Panc1 (cell line): Measurements from ENCODE around the gene TUBA1A. TPM values are rescaled to one million over a fixed set of nuclear protein-coding genes. Genes with fewer than 3 reads are reported as not detected.

ENCODE experiments used
- ATAC-seq: fragments of 200-7000 bp; cut with Tn5 transposase; 2 replicates; pipeline ENCODE4 v1.9.1; 2020; ENCODE audit warnings: mild to moderate bottlenecking, moderate library complexity
- BruUV-seq: library from RNA; stranded (reverse); fragments of 400-500 nt; replicated peaks from 2 replicates; lab custom pipeline; 2021; lab: Mats Ljungman, UMichigan
- CTCF ChIA-PET: fragments of 300-600 bp; sonication (Branson Sonifier 250); formaldehyde crosslinking; loops from one replicate; lab custom pipeline; 2022; ENCODE audit warnings: antibody characterized with exemption; lab: Charles Lee
- POLR2A ChIA-PET: fragments of 300-600 bp; sonication (Branson Sonifier 250); formaldehyde crosslinking; loops from one replicate; lab custom pipeline; 2022; ENCODE audit warnings: antibody characterized with exemption; lab: Charles Lee
- DNase-seq: peaks from one replicate; pipeline ENCODE4 v3.0.0-alpha.2; 2010; ENCODE audit warnings: low read depth, low spot score
- H3K27ac ChIP-seq: 2 replicates; pipeline ENCODE4 v1.5.1; 2011; ENCODE audit warnings: mild to moderate bottlenecking, low read length, inconsistent platforms
- H3K27me3 ChIP-seq: fragments of 200-500 bp; sonication (Bioruptor generic); 2 replicates; pipeline ENCODE4 v1.6.0; 2014; ENCODE audit warnings: low read length, inconsistent platforms; ENCODE audit not compliant: control insufficient read depth, insufficient read depth
- H3K36me3 ChIP-seq: fragments of 200-500 bp; sonication (Bioruptor generic); 2 replicates; pipeline ENCODE4 v1.5.1; 2014; ENCODE audit warnings: inconsistent platforms, mild to moderate bottlenecking, low read length, moderate library complexity; ENCODE audit not compliant: control insufficient read depth, insufficient read depth
- H3K4me1 ChIP-seq: 2 replicates; pipeline ENCODE4 v1.5.1; 2011; ENCODE audit warnings: inconsistent platforms, mild to moderate bottlenecking, low read length, moderate library complexity; ENCODE audit not compliant: control insufficient read depth, insufficient read depth
- H3K4me3 ChIP-seq, 2 experiments: 2 replicates each; pipeline ENCODE4 v1.5.1; 2011 to 2012; ENCODE audit warnings: low read depth in 2 of 2, low read length in 2 of 2, mild to moderate bottlenecking in 2 of 2, inconsistent platforms in 1 of 2, moderate library complexity in 1 of 2
- H3K9me3 ChIP-seq: fragments of 200-500 bp; sonication (Bioruptor generic); 2 replicates; pipeline ENCODE4 v1.5.1; 2014; ENCODE audit warnings: low read depth, mild to moderate bottlenecking, inconsistent platforms, low read length, moderate library complexity; ENCODE audit not compliant: control insufficient read depth, insufficient read depth
- CTCF ChIP-seq: fragments of 450-650 bp; IDR thresholded peaks from 2 replicates; pipeline ENCODE4 v1.5.1; 2017; ENCODE audit warnings: mild to moderate bottlenecking
- POLR2AphosphoS5 ChIP-seq: IDR thresholded peaks from 2 replicates; pipeline ENCODE4 v1.6.1; 2012; ENCODE audit warnings: mild to moderate bottlenecking, low read depth, low read length, moderate library complexity
- SIN3A ChIP-seq: IDR thresholded peaks from 2 replicates; pipeline ENCODE4 v1.6.1; 2012; ENCODE audit warnings: low read depth, mild to moderate bottlenecking, low read length, moderate library complexity, borderline replicate concordance; ENCODE audit not compliant: insufficient read depth
- TCF7L2 ChIP-seq: IDR thresholded peaks from 2 replicates; pipeline ENCODE4 v1.6.1; 2011; ENCODE audit warnings: mild to moderate bottlenecking, low read depth, low read length, inconsistent platforms
- in situ Hi-C: cut with HindIII; loops from 2 replicates; pipeline ENCODE4 v1.10.0; 2016; ENCODE audit warnings: low sequenced_read_pairs, low pct_unique_long_range_greater_than_20kb
- intact Hi-C: fragments of 100-400 bp; cut with micrococcal nuclease; formaldehyde crosslinking; loops from one replicate; pipeline ENCODE4 v1.10.0; 2022; ENCODE audit not compliant: unreplicated experiment
- total RNA-seq: library from RNA; stranded (reverse); gene quantifications from one replicate; pipeline ENCODE4 v1.2.1, GENCODE V29; 2021; ENCODE audit not compliant: unreplicated experiment
- TF ChIP-seq, protein P1 (sequence below), 2 experiments: IDR thresholded peaks; 2 replicates each; pipeline ENCODE4 v1.6.1; 2011 to 2012; ENCODE audit warnings: low read depth in 2 of 2, control low read depth in 1 of 2, low read length in 1 of 2, mild to moderate bottlenecking in 1 of 2, moderate library complexity in 1 of 2; ENCODE audit not compliant: insufficient read depth in 1 of 2

Gene TUBA1A
- total RNA-seq, 1 experiment from 2014 or later: 133 TPM

- H3K27me3 ChIP-seq: no peaks in the 10 kb centered on the region
- no peak for TF ChIP-seq CTCF
- TF ChIP-seq, protein P1, sequence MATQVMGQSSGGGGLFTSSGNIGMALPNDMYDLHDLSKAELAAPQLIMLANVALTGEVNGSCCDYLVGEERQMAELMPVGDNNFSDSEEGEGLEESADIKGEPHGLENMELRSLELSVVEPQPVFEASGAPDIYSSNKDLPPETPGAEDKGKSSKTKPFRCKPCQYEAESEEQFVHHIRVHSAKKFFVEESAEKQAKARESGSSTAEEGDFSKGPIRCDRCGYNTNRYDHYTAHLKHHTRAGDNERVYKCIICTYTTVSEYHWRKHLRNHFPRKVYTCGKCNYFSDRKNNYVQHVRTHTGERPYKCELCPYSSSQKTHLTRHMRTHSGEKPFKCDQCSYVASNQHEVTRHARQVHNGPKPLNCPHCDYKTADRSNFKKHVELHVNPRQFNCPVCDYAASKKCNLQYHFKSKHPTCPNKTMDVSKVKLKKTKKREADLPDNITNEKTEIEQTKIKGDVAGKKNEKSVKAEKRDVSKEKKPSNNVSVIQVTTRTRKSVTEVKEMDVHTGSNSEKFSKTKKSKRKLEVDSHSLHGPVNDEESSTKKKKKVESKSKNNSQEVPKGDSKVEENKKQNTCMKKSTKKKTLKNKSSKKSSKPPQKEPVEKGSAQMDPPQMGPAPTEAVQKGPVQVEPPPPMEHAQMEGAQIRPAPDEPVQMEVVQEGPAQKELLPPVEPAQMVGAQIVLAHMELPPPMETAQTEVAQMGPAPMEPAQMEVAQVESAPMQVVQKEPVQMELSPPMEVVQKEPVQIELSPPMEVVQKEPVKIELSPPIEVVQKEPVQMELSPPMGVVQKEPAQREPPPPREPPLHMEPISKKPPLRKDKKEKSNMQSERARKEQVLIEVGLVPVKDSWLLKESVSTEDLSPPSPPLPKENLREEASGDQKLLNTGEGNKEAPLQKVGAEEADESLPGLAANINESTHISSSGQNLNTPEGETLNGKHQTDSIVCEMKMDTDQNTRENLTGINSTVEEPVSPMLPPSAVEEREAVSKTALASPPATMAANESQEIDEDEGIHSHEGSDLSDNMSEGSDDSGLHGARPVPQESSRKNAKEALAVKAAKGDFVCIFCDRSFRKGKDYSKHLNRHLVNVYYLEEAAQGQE (IDR thresholded peaks at IDR 0.05; ENCODE audit: insufficient read depth in 1 of 2, low read depth in 2 of 2, low read length in 1 of 2): no peak
- TF ChIP-seq POLR2AphosphoS5: no peak
- TF ChIP-seq SIN3A: no peak
- ChIA-PET CTCF (no interaction called here), POLR2A (no interaction called here)
- H3K36me3 ChIP-seq: no peaks in the 10 kb centered on the region
- intact Hi-C loops: loop anchor here (10.0 kb wide), 1 partner anchor 97 kb away; the partner anchor contains the start of gene TUBA1B
- in situ Hi-C loops: no loop called here
- H3K4me1 ChIP-seq: peaks cover 4% of the 10 kb centered on the region; the same call in 1 of the 2 replicates
- no peak for ATAC-seq
- DNase-seq: no peak
- H3K27ac ChIP-seq: no peak overlapping the region
- no peaks in the 10 kb centered on the region for H3K9me3 ChIP-seq
- no peak overlapping the region for H3K4me3 ChIP-seq
- no TSS peak for BruUV-seq
These were observed 43.2 kb upstream of the TUBA1A start for GRCh38 chr12:49231878-49232655.

DNA sequence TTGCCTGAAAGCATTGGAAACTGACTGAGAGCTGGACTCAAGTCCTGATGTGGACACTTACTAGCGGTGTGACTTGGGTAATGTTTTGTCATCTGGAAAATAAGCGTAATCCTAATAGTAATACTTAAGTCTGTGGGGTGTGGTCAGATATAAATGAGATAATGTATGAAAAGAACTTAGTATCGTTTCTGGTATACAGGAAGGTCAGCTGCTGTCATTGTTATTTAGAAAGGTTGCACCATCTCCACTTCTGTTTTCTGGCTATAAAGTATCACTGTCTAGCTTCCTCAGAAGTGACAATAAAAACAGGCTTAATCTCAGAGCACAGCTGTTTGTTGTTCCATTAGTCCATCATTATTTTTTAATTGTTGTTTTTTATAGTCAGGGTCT, 41.9 kb upstream of the TUBA1A start:
- no peaks in the 10 kb centered on the region for H3K9me3 ChIP-seq
- ChIA-PET POLR2A (no interaction called here), CTCF (no interaction called here)
- ATAC-seq (no peak), DNase-seq (no peak)
- TF ChIP-seq TCF7L2 (no peak), SIN3A (no peak), POLR2AphosphoS5 (no peak), CTCF (no peak)
- TF ChIP-seq, protein P1 (IDR thresholded peaks at IDR 0.05; ENCODE audit: insufficient read depth in 1 of 2, low read depth in 2 of 2, low read length in 1 of 2): no peak
- no peak overlapping the region for H3K27ac ChIP-seq
- in situ Hi-C loops: no loop called here
- no TSS peak for BruUV-seq
- H3K27me3 ChIP-seq: no peaks in the 10 kb centered on the region
- no peak overlapping the region for H3K4me3 ChIP-seq
- intact Hi-C loops: loop anchor here (10.0 kb wide), 1 partner anchor 96 kb away; the partner anchor contains the start of gene TUBA1B
- H3K36me3 ChIP-seq: no peaks in the 10 kb centered on the region
- peaks cover 4% of the 10 kb centered on the region; the same call in 1 of the 2 replicates for H3K4me1 ChIP-seq
